HG03565 (cell line): ENCODE data around the gene AMER1.

ENCODE experiments used
- ATAC-seq: cut with Tn5 transposase; IDR thresholded peaks from one replicate; pipeline ENCODE4 v1.9.1; 2021; ENCODE audit warnings: mild to moderate bottlenecking, moderate library complexity; ENCODE audit not compliant: unreplicated experiment

The AMER1 gene

DNA sequence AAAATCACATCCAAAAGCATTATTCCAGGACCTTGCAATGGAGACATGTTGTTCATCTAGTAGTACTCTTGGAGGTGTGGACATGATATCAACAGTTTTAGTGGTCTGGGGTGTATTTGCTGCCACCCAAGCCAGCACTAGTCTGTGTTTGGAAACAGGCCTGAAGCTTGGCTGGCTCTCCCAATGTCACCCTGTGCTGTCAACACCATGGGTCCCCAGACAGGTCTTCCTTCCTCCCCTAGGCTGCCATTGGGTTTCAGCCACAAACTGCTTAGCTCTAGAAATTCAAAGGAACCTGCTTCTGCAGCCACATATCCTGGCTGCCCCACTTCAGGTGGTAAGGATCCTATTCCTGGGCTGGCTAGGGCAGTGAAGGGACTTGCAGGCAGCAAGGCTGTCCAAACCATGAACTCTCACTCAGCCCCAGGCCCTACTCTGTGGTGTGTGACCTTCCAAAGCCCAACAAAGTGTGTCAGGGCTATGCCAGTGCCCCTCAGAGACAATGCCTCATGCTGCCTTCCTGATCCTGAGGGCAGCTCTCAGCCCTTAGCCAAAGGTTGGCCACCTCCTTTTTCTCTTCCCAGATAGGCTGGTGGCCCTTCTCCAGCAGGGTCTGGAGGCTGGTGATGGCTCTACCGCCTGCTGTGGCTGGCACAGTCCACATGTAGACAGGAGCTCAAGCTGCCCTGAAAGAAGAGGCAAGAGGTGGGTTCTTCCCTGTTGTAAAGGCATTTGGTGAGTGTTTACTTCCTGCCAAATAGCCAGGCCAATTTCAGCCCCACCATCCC is 18.3 kb downstream of the AMER1 start:
- no peak for ATAC-seq

DNA sequence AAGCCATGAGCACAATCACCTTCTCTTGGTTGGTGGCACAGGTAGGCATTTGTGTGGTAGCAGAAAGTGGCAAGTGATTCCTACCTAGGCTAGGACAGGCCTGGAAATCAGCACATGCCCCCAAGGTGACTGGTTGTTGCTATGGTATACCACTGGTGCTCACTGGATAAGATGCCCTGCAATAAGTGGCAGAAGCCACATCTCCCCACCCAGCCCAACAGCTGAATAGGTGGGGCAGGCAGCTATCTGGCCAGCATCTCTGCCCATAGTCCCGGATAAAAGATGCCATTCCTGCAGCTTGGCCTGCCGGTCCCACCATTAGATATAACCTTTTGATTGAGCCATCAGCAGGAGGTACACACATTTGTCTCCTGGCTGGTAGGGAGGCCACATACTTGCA is 21.1 kb downstream of the AMER1 start:
- ATAC-seq = no peak

DNA sequence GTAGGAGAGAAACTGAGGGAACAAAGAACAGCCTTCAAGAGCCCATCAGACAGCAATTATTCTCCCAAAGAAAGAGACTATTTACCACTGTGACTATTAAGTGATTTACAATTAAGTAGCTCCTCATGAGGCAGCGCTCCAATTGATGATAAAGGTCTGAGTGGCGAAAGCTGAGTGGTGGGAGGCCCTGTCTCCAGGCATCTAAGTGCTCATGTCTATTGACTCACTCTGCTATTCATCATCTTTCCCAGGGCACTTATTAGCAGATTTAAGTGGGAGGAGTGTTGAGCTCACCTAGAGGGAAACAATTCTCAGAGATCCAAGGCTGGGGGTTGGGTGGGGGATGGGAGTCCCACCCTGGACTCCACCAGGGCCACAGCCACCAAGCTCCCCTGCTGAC is 23.3 kb downstream of the AMER1 start:
- no peak for ATAC-seq

DNA sequence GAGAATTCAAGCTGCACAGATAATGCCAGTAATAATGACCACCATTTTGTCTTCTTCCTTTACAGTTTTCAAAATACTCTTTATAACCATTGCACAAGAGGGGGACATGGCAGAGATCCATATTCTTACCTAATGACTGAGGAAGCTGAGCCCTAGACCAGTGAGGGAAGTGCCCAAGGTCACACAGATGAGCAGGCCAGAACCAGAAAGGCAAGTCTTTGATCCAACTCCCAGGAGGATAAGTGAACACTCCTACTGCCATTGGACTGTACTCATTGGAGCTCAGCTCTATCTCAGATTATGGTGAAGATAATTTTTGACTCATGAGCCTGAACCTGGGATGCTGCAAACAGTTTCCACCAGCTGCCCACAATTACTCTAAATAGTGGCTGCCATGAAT is 28.6 kb downstream of the AMER1 start:
- no peak for ATAC-seq

DNA sequence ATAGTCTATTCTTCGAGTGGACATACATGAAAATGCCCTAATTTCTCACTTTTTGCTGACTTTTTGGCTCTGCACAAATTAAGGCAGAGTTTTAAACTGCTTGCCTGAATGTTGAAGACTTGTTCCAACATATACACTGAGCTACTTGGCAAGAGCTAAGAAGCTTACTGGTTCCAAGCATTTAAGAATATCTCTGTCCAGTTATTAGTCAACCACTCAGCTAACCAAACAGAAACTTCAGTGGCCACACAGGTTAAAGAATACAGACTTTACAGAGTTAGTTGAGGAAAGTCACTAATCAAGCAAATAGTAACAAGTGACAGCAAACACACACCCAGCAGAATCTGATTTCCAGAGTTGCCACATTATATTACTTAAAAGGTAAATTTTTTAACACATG is 35.5 kb downstream of the AMER1 start:
- no peak for ATAC-seq

DNA sequence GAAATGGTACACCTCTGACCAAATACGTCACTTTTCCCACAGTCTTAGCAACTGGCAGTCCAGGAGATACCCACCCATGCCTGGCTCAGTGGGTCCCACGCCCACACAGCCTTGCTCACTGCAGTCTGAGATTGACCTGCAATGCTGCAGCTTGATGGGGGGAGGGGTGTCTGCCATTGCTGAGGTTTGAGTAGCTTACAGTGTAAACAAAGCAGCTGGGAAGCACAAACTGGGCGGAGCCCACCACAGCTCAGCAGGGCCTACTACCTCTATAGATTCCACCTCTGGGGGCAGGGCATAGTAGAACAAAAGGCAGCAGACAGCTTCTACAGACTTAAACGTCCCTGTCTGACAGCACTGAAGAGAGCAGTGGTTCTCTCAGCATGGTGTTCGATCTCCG is 52.7 kb downstream of the AMER1 start:
- ATAC-seq = no peak

DNA sequence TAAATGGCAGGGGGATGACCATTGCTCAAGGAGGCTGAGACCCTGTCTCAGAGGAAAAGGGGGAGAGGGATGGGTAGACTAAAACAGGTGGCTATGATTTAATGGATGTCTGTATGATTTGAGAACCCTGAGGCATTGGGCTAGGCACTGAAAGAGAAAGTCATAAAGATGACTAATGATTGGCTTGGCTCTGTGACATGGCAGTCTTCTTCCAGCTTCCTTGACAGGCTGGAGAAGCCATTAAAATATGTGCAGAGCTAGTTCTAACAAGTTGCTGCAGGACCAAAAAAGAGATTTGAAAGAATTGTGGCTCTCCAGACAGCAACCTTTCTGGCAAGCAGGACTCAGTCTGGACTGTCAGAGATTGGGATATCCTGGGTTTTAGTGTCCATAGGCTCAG is 53.6 kb downstream of the AMER1 start:
- no peak for ATAC-seq

DNA sequence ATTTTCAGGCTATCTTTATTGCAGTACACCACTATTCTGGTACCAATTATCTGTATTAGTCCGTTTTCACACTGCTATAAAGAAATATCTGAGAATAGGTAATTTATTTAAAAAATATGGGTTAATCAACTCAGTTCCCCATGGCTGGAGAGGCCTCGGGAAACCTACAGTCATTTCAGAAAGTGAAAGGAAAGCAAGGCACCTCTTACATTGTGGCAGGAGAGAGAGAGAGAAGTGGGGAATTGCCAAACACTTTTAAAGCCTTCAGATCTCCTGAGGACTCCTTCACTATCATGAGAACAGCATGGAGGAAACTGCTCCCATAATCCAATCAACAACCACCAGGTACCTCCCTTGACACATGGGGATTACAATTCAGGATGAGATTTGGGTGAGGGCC is 54.7 kb downstream of the AMER1 start:
- ATAC-seq = no peak
